Parathyroid adenoma (tissue), 2 donors: ENCODE results near the gene SARDH.

Source experiments
- H2AFZ ChIP-seq: fragments of 300-600 bp; sonication (generic); one replicate; pipeline ENCODE4 v1.7.0; 2017; ENCODE audit warnings: antibody characterized with exemption, mild to moderate bottlenecking
- H3K27ac ChIP-seq: fragments of 300-600 bp; sonication (generic); one replicate; pipeline ENCODE4 v1.7.0; 2017
- H3K27me3 ChIP-seq: fragments of 300-600 bp; sonication (generic); one replicate; pipeline ENCODE4 v1.7.0; 2017; ENCODE audit warnings: low read length; ENCODE audit not compliant: control insufficient read depth, insufficient read depth
- H3K36me3 ChIP-seq: fragments of 300-600 bp; sonication (generic); one replicate; pipeline ENCODE4 v1.7.0; 2017; ENCODE audit warnings: low read length; ENCODE audit not compliant: control insufficient read depth, insufficient read depth
- H3K4me1 ChIP-seq: fragments of 300-600 bp; sonication (generic); one replicate; pipeline ENCODE4 v1.7.0; 2017; ENCODE audit warnings: control low read depth
- H3K4me2 ChIP-seq: fragments of 300-600 bp; sonication (generic); one replicate; pipeline ENCODE4 v1.7.0; 2017; ENCODE audit warnings: low read length
- H3K4me3 ChIP-seq: fragments of 300-600 bp; sonication (generic); one replicate; pipeline ENCODE4 v1.7.0; 2017; ENCODE audit warnings: low read depth, low read length
- H3K79me2 ChIP-seq: fragments of 300-600 bp; sonication (generic); one replicate; pipeline ENCODE4 v1.7.0; 2017; ENCODE audit warnings: control low read depth
- H3K9ac ChIP-seq: fragments of 300-600 bp; sonication (generic); one replicate; pipeline ENCODE4 v1.7.0; 2017; ENCODE audit warnings: mild to moderate bottlenecking
- H3K9me3 ChIP-seq: fragments of 300-600 bp; sonication (generic); one replicate; pipeline ENCODE4 v1.7.0; 2017; ENCODE audit warnings: low read length; ENCODE audit not compliant: control insufficient read depth
- TF ChIP-seq, protein P1 (sequence below): fragments of 300-600 bp; sonication (generic); IDR thresholded peaks from one replicate; pipeline ENCODE4 v1.7.0; 2017; ENCODE audit warnings: antibody characterized with exemption, mild to moderate bottlenecking
- donor health status: primary hyperparathyroidism.

SARDH gene

DNA sequence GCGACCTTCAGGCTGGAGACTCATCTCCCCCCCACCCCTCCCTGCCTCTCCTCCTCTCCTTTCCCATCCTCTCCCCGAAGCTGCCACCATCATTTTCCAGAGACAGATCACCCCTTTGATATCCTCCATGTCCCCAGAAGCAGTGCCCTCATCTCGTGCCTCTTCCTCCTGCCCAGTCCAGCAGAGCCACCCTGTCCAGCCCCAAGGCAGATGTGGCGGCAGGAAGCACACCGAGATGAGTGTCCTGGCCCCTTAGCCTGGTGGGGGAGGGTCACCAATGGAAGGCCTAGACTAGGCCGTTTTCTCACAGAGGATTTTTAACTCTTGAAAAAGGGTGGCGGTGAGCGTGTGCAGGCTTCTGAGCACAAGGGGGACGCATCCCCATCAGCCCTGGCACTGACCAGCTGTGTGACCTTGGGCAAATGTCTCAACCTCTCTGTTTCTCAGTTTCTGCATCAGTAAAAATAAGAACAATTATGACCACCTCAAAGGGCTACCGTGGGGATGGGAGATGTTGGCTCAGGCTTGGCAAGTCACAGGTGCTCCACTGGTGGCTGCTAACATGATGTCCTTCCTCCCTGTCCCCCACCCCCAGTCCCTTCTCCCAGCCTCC, 48.9 kb downstream of the SARDH start:
- Histone ChIP-seq H3K4me1 (no peaks in the 10 kb centered on the region), H3K36me3 (no peaks in the 10 kb centered on the region), H3K4me3 (no peak overlapping the region)

DNA sequence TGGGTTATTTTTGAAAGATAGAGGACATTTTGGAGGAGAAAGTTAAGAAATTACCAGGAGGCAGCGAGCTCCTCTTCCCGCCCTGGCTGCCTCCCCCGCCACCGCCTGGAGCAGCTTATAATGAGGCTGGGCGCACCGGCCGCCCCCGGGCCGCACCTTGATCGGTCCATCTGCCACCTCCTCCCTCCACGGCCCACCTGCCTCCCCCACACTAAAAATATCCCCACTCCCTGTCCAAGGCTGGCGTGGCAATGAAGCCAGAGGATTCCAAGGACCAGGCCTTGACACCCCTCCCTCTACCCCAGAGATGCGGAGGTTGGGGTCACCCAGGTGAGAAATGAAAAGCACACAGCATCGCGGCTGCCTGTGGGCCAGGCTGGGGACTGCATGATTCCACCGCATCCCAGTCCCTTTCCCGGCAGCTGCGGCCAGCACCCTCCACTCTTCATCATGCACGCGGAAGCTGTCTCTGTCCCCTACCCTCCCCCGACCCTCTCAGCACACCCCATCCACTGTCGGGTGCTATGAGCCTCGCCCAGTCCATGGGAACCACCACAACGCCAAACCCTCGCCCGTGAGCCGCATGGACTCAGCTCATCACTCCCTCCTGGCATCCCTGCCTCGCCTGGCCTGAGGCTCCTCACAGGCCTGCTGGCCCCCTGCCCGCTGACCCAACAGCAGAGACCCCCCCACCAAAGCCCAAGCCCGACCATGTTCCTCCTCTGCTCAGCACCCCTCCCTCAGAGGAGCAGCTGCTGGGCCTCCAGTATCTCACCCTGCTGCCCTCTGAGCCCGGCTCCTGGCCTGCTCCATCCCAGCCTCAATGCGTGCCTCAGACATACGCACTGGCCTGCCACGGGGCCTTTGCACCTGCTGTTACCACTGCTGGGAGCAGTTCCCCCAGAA, 50.0 kb downstream of the SARDH start:
- Histone ChIP-seq H3K27ac (no peak overlapping the region), H3K4me1 (no peaks in the 10 kb centered on the region), H3K36me3 (no peaks in the 10 kb centered on the region), H3K4me2 (no peak overlapping the region), H3K4me3 (no peak overlapping the region), H3K27me3 (no peaks in the 10 kb centered on the region), H3K9me3 (no peaks in the 10 kb centered on the region), H3K9ac (no peak overlapping the region), H3K79me2 (no peaks in the 10 kb centered on the region), H2AFZ (no peak overlapping the region)
- TF ChIP-seq, protein P1, sequence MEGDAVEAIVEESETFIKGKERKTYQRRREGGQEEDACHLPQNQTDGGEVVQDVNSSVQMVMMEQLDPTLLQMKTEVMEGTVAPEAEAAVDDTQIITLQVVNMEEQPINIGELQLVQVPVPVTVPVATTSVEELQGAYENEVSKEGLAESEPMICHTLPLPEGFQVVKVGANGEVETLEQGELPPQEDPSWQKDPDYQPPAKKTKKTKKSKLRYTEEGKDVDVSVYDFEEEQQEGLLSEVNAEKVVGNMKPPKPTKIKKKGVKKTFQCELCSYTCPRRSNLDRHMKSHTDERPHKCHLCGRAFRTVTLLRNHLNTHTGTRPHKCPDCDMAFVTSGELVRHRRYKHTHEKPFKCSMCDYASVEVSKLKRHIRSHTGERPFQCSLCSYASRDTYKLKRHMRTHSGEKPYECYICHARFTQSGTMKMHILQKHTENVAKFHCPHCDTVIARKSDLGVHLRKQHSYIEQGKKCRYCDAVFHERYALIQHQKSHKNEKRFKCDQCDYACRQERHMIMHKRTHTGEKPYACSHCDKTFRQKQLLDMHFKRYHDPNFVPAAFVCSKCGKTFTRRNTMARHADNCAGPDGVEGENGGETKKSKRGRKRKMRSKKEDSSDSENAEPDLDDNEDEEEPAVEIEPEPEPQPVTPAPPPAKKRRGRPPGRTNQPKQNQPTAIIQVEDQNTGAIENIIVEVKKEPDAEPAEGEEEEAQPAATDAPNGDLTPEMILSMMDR, result no peak

More for the DNA sequence above, 48.9 kb downstream of the SARDH start:
- Histone ChIP-seq H3K4me2 (no peak overlapping the region), H3K79me2 (no peaks in the 10 kb centered on the region), H3K27me3 (no peaks in the 10 kb centered on the region), H3K9ac (no peak overlapping the region), H3K27ac (no peak overlapping the region), H2AFZ (no peak overlapping the region), H3K9me3 (no peaks in the 10 kb centered on the region)
- TF ChIP-seq, protein P1, result no peak

DNA sequence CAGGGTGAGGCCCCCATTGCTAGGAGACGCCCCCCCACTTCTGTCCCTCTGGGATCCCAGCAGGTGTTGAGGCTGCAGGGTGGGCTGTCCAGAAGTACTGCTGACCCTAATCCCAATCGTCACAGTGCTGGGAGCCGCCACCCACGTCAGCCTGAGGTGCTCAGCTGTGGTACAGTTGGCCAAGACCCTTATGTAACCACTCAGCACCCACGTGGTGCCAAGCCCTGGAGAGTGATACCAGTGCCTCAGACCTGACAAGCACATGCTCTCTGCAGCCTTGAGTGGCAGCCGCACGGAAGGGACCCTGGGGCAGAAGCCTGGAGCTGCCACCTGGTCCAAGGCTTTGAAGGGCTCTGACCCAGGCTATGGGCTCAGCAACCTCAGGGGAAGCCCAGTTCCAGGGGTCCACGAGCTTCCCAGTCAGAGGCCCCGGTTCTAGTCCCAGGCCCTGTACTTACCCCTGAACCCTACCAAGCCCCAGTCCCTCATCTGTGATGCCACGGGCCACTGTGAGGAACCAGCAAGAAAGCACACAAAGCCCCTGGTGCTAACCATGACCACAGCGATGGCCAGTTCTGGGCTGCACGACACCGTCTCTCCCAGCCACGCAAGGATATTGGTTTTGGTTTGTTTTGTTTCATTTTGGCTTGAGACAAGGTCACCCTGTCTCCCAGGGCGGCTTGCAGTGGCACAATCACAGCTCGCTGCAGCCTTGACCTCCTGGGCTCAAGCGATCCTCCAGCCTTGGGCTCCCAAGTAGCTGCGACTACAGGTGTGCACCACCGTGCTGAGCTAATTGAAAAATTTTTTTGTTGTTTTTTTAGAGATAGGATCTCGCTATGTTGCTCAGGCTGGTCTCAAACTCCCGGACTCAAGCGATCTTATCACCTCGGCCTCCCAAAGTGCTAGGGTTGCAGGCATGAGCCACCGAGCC, 51.2 kb downstream of the SARDH start:
- Histone ChIP-seq H2AFZ (no peak overlapping the region), H3K4me2 (no peak overlapping the region), H3K9me3 (no peaks in the 10 kb centered on the region), H3K27me3 (no peaks in the 10 kb centered on the region), H3K4me3 (no peak overlapping the region), H3K9ac (no peak overlapping the region), H3K27ac (no peak overlapping the region), H3K4me1 (no peaks in the 10 kb centered on the region), H3K79me2 (no peaks in the 10 kb centered on the region), H3K36me3 (no peaks in the 10 kb centered on the region)
- TF ChIP-seq, protein P1, result no peak

DNA sequence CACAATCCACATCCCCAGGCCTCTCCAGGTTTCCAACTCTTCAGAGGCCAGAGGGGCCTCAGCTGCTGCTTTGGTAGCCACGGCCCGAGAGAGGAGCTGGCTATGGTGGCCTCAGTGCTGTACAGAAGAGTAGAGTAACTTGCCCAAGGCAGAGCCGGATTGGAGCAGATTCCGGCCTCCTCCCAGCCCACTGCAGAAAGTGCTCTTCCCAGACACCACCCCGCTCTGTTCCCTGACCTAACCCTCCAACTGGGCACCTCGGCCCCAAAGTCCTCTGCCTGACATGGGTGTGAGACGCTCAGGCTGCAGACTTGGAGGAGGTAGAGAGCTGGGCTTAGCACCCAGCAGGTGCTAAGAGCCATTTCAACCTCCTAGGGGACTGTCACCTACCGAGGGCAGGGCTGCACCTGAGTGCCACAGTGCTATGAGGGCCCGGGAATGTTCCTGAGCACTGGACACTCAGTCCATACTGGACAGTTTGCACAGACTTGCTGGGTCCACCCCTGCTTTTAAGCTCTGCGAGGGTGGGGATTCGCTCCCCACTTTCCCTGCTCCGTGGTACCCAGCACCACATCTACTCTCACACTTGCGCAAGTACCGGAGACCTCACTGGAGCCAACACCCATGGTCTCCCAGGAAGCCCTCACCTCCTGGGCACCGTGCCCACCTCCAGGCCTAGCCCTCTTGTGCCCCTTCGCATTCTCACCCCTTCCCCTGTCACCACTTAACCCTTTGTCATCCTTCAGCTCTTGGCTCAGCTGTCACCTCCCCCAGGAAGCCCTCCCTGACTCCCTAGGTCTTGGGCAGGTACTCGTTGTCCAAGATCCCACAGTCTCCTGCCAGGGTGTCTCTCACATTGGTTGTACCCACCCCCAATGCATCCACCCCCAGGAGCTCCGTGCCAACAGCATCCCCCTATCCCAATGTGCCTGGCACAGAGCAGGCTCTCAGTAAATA, 52.2 kb downstream of the SARDH start:
- Histone ChIP-seq H3K4me1 (no peaks in the 10 kb centered on the region), H3K27ac (no peak overlapping the region), H3K4me2 (no peak overlapping the region), H2AFZ (no peak overlapping the region), H3K9ac (no peak overlapping the region), H3K9me3 (no peaks in the 10 kb centered on the region), H3K79me2 (no peaks in the 10 kb centered on the region), H3K27me3 (no peaks in the 10 kb centered on the region), H3K4me3 (no peak overlapping the region), H3K36me3 (no peaks in the 10 kb centered on the region)
- TF ChIP-seq, protein P1, result no peak
